ENCODE measurements around the gene MSRB3.

GRCh38 chr12:65488197-65488596, 209.7 kb downstream of the MSRB3 start:
- TF ChIP-seq RAD21 (IDR thresholded peaks at IDR 0.05 in 1 of 2, conservative IDR thresholded peaks at IDR 0.05 in 1 of 2; ENCODE audit: low read depth in 2 of 2, low read length in 2 of 2) = no peak
- no peak for TF ChIP-seq MAFK (IDR thresholded peaks at IDR 0.05; ENCODE audit: low read depth, low read length)
- TF ChIP-seq RBBP5 (IDR thresholded peaks at IDR 0.05; ENCODE audit: borderline replicate concordance, low read depth, low read length) = no peak
- no peak for TF ChIP-seq CBX8 (IDR thresholded peaks at IDR 0.05; ENCODE audit: borderline replicate concordance, low read depth, low read length)
- TF ChIP-seq CHD1 (IDR thresholded peaks at IDR 0.05; ENCODE audit: low read depth, low read length) = no peak
- TF ChIP-seq EGR1 (IDR thresholded peaks at IDR 0.05; ENCODE audit: borderline replicate concordance, low read depth, low read length) = no peak
- TF ChIP-seq CTCF (IDR thresholded peaks at IDR 0.05; ENCODE audit: control extremely low read depth in 1 of 3, insufficient read depth in 1 of 3, low read depth in 1 of 3, low read length in 3 of 3) = no peak
